Measurements from ENCODE around the gene NAA35. TPM values are rescaled to one million over a fixed set of nuclear protein-coding genes. Genes with fewer than 3 reads are reported as not detected.

The NAA35 gene
- total RNA-seq, 2 donors from 2014 or later: 16.7 to 26.2 TPM

DNA sequence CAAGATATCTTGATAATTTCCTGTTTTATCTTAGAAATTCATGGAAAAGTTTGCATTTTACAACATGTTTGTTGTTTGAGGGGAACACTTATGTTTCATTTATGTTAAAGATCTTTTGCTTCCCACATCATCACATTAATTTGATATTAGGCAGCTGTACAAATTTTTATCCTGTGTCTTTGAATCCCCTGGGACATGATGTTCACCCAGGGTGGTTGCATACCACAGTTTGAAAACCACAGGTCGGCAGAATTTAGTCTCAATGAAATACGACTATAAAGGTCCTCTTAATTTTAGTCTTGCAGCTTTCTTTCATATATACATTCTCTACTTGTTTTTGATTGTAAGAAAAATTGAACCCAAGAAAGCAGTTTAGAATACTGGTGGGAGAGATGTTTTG is 3.7 kb downstream of the NAA35 start:
- no peak overlapping the region for H3K4me3 ChIP-seq
- H3K27me3 ChIP-seq (replicated peaks; ENCODE audit: insufficient read depth): no peaks in the 10 kb centered on the region
- WGBS: 60% methylated on average over 2 of the region's 2 CpGs
- no peaks in the 10 kb centered on the region for H3K36me3 ChIP-seq
- H3K4me1 ChIP-seq (replicated peaks): peaks cover 3% of the 10 kb centered on the region
- TF ChIP-seq POLR2AphosphoS5 (IDR thresholded peaks at IDR 0.05) (no peak), POLR2A (IDR thresholded peaks at IDR 0.05) (no peak)
- TF ChIP-seq, protein P1, sequence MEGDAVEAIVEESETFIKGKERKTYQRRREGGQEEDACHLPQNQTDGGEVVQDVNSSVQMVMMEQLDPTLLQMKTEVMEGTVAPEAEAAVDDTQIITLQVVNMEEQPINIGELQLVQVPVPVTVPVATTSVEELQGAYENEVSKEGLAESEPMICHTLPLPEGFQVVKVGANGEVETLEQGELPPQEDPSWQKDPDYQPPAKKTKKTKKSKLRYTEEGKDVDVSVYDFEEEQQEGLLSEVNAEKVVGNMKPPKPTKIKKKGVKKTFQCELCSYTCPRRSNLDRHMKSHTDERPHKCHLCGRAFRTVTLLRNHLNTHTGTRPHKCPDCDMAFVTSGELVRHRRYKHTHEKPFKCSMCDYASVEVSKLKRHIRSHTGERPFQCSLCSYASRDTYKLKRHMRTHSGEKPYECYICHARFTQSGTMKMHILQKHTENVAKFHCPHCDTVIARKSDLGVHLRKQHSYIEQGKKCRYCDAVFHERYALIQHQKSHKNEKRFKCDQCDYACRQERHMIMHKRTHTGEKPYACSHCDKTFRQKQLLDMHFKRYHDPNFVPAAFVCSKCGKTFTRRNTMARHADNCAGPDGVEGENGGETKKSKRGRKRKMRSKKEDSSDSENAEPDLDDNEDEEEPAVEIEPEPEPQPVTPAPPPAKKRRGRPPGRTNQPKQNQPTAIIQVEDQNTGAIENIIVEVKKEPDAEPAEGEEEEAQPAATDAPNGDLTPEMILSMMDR (IDR thresholded peaks at IDR 0.05): no peak
- intact Hi-C loops (cut with DNase I): no loop called here
- H3K9me3 ChIP-seq: no peaks in the 10 kb centered on the region
- H3K27ac ChIP-seq: peak overlapping the region in 1 of 2 donors; percentile 93
- no peak for DNase-seq (ENCODE audit: low spot score)

- no peak for DNase-seq (ENCODE audit: low spot score)
- H3K4me1 ChIP-seq (replicated peaks): no peaks in the 10 kb centered on the region
- no peak overlapping the region for H3K27ac ChIP-seq
- intact Hi-C loops (cut with DNase I): no loop called here
- no peaks in the 10 kb centered on the region for H3K9me3 ChIP-seq
- TF ChIP-seq, protein P1 (IDR thresholded peaks at IDR 0.05): no peak
- TF ChIP-seq POLR2A (IDR thresholded peaks at IDR 0.05) (no peak), POLR2AphosphoS5 (IDR thresholded peaks at IDR 0.05) (no peak)
- H3K4me3 ChIP-seq: no peak overlapping the region
- H3K27me3 ChIP-seq (replicated peaks; ENCODE audit: insufficient read depth): no peaks in the 10 kb centered on the region
- WGBS: 58% methylated on average over 4 of the region's 4 CpGs
- H3K36me3 ChIP-seq: no peaks in the 10 kb centered on the region
Observed at GRCh38 chr9:85949586-85950335, 8.8 kb downstream of the NAA35 start.

- intact Hi-C loops (cut with DNase I): no loop called here
- H3K4me1 ChIP-seq (replicated peaks): no peaks in the 10 kb centered on the region
- no peak overlapping the region for H3K4me3 ChIP-seq
- no peaks in the 10 kb centered on the region for H3K36me3 ChIP-seq
- DNase-seq (ENCODE audit: low spot score): no peak
- TF ChIP-seq POLR2A (IDR thresholded peaks at IDR 0.05): no peak
- TF ChIP-seq POLR2AphosphoS5 (IDR thresholded peaks at IDR 0.05): no peak
- TF ChIP-seq, protein P1 (IDR thresholded peaks at IDR 0.05): no peak
- 73% methylated on average over 3 of the region's 3 CpGs for WGBS
- H3K27me3 ChIP-seq (replicated peaks; ENCODE audit: insufficient read depth): no peaks in the 10 kb centered on the region
- no peaks in the 10 kb centered on the region for H3K9me3 ChIP-seq
- no peak overlapping the region for H3K27ac ChIP-seq
Observed at GRCh38 chr9:85959955-85960354, 19.0 kb downstream of the NAA35 start.

- Histone ChIP-seq H3K27me3 (replicated peaks; ENCODE audit: insufficient read depth) (no peaks in the 10 kb centered on the region), H3K27ac (no peak overlapping the region), H3K36me3 (no peaks in the 10 kb centered on the region), H3K4me1 (replicated peaks) (no peaks in the 10 kb centered on the region), H3K4me3 (no peak overlapping the region), H3K9me3 (no peaks in the 10 kb centered on the region)
- TF ChIP-seq POLR2A (IDR thresholded peaks at IDR 0.05) (no peak), POLR2AphosphoS5 (IDR thresholded peaks at IDR 0.05) (no peak)
- TF ChIP-seq, protein P1 (IDR thresholded peaks at IDR 0.05): no peak
- 44% methylated on average over 3 of the region's 3 CpGs for WGBS
- intact Hi-C loops (cut with DNase I): no loop called here
- DNase-seq (ENCODE audit: low spot score): no peak
Observed at GRCh38 chr9:85960688-85961093, 19.7 kb downstream of the NAA35 start.

DNA sequence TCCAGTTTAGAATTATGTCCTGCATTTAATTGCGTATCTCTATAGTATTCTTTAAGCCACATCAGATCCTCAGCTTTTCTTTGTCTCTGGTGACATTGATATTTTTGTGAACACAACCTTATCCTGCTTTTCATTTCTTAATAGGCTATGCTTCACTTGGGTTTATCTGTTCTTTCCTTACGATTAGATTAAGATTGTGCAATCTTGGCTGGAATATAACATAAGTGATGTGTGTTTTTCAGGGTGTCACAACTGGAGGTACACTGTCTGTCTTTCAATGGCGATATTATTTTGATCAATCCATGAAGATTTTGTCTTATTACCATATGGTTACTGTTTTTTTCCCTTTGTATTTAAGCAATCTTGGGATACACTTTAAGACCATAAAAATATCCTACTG is 23.6 kb downstream of the NAA35 start:
- H3K36me3 ChIP-seq: no peaks in the 10 kb centered on the region

More for the DNA sequence above, 23.6 kb downstream of the NAA35 start:
- Histone ChIP-seq H3K4me1 (replicated peaks) (no peaks in the 10 kb centered on the region), H3K27ac (no peak overlapping the region), H3K27me3 (replicated peaks; ENCODE audit: insufficient read depth) (no peaks in the 10 kb centered on the region), H3K9me3 (no peaks in the 10 kb centered on the region), H3K4me3 (no peak overlapping the region)
- intact Hi-C loops (cut with DNase I): no loop called here
- 90% methylated on average over 3 of the region's 3 CpGs for WGBS
- TF ChIP-seq POLR2AphosphoS5 (IDR thresholded peaks at IDR 0.05) (no peak), POLR2A (IDR thresholded peaks at IDR 0.05) (no peak)
- TF ChIP-seq, protein P1 (IDR thresholded peaks at IDR 0.05): no peak
- no peak for DNase-seq (ENCODE audit: low spot score)
